Femur (tissue), 1 donor: ENCODE results near the gene POLD3.

Source experiments
- DNase-seq: peaks from one replicate; pipeline ENCODE4 v3.0.0-alpha.2; 2017

The POLD3 gene

DNA sequence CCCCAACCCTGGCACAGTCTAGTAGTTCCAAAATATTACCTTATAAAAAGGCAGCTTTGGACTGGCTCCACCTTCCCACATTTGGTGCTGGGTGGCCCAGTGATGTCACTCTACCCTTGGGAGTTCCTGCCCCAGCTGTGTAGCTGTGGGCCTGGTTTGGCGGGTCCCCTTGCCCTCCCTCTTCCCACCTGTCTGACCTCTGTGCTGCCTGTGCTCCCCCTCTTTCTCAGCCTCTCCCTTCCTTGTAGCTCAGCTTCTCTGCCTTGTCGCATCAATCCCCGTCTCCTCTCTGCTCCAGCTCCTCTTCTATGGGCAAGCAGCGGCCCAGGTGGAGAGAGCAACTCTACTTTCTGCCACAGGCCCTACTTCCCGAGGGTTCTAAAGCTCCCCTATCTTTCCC is 84.2 kb downstream of the POLD3 start:
- no peak for DNase-seq

DNA sequence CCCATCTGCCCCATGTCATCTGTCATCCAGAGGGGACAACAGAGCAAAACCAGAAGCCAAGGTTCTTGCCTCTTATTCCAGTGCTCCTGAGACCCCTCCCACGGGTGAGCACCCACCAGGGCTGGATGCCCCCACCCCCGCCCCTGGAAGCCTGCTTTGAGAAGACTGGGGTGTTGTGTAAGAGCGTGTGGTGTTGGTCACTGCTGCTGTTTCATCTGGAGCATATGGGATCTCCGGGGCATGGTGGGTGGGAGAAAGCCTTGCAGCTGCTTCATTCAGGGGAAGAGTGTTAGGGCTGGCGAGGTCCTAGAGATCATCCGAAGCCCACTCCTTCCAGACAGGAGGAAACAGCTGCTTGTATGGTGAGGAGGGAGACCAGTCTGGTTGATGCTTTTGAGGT is 84.7 kb downstream of the POLD3 start:
- DNase-seq: no peak

DNA sequence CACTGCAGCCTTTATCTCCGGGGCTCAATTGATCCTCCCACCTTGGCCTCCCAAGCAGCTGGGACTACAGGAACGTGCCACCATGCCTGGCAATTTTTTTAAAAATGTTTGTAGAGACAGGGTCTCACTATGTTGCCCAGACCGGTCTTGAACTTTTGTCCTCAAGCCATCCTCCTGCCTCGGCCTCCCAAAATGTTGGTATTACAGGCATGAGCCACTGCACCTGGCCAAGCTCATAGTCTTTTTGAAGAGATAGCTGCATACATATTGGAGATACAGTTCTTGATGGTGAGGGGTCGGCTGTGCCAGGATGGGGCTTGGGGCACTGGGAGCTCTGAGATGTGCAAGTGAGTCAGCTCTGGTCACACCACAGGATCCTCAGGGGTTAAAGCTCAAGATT is 85.7 kb downstream of the POLD3 start:
- no peak for DNase-seq

DNA sequence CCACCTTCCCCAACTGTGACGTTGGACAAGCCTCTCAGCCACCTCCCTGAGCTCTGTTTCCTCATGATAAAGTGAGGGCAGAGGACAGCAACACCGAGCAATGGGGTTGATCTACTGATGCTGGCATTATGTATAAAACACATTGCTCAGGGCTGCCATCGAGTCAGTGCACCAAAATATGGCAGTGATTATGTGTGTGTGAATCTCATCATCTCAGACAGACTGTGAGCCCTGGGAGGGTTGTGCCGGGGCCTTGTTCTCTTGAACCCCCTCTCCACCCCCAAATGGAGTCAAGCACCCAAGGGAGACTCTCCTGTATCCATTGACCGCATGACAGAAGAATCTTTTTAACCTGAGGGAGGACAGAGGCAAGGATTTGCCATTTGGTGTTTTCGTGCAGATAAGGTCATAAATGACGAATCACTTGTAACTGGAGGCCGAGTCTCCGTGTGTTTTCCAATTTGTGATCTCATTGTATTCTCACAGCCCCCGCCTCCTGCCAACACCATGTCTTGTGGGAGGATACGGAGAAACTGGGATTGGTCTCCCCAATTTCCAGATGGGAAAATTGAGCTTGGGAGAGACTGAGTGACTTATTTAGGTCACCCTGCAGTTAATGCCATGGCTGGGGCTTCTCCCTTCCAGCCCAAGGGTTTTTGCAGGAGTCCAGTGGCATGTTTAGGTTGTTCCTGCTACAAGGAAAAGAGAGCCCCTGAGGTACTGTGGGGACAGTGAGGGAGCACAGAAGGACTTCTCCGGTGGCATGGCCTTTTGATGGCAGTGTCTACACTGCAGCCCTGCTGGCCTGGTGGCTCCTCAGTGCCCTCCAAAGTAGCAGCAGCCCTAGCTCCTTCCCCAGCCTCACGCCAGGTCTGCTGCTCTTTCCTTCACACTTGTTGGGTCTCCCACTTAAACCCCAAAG is 86.5 kb downstream of the POLD3 start:
- no peak for DNase-seq

DNA sequence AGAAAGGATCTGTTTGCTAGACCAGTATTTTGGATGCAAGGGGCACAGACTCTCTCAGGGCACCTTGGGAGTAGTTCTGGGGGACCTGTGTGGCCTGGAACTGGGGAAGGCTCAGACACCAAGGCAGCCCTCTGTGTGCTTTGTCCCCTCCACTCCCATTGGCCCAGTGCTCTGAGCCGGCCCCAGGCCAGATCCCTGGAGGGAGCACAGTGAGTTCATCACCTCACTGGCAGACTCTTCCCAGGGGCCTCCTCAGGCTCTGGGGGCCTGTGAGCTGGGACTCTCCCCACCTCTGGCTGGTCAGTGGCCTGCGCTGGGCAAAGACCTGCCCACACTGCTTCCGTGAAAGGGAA is 87.1 kb downstream of the POLD3 start:
- no peak for DNase-seq

DNA sequence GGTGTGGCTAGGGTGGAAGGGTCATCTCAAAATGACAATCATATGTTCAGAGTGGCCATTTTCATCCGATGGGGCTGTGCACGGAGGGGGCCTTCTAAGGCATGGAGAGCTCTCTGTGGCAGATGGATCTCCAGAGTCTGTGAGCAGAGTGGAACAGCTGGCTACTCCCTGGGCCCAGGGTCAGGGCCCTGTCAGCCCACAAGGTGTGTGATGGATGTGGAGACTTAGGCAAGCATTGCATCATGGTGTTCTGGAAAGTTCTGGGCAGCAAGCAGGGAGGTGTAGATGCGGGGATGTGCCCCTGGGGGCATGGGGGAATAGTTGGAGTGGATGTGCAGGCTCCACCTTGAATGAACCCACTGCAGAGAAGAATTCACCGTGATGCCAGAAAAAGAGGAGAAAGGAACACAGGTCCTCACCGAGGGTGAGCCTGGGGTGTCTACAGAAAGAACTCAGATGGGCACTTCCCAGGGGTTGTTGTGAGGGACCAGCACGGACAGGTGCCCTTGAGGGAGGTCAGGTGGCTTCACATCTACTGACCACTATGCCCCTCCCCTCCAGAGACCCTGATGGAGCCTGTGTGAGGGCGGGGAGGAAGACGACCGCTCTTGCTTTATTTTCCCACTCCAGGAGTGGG is 87.8 kb downstream of the POLD3 start:
- no peak for DNase-seq

DNA sequence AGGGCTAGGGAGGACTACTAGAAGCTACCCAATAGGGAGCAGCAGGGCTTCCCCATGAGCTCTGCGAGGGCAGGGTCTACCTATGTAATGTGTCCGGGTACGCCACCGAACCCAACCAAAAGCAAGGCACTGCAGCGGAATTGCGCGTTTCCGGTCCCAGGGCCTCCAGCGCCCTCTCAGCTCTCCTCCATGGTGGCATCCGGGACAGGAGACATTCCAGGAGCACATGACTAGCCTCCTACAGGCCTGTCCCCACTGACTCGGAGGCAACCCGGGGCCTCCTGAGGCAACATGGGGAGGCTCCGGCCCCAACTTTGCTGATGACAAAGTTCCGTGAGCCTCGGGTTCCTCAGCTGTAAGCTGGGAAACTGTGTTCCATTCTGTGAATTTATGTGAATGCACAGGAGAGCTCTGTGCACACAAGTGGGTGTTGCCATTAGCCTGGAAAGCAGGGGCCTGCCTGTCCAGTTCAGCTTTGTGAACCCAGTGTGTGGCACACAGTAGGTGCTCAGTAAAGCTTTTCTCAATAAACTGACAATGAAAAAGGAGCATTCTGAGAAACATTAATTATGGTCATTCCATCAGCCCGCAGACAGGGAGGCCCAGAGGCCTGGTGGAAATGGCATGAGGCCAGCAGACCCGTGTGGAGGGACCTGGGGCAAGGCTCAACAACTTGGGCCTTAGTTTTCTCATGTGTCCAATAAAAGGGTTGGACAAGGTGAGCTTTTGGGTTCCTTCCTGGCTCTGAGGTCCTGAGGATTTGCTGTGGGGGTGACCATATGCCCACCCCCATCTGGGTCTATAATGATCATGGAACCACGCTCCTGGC is 88.5 kb downstream of the POLD3 start:
- no peak for DNase-seq

DNA sequence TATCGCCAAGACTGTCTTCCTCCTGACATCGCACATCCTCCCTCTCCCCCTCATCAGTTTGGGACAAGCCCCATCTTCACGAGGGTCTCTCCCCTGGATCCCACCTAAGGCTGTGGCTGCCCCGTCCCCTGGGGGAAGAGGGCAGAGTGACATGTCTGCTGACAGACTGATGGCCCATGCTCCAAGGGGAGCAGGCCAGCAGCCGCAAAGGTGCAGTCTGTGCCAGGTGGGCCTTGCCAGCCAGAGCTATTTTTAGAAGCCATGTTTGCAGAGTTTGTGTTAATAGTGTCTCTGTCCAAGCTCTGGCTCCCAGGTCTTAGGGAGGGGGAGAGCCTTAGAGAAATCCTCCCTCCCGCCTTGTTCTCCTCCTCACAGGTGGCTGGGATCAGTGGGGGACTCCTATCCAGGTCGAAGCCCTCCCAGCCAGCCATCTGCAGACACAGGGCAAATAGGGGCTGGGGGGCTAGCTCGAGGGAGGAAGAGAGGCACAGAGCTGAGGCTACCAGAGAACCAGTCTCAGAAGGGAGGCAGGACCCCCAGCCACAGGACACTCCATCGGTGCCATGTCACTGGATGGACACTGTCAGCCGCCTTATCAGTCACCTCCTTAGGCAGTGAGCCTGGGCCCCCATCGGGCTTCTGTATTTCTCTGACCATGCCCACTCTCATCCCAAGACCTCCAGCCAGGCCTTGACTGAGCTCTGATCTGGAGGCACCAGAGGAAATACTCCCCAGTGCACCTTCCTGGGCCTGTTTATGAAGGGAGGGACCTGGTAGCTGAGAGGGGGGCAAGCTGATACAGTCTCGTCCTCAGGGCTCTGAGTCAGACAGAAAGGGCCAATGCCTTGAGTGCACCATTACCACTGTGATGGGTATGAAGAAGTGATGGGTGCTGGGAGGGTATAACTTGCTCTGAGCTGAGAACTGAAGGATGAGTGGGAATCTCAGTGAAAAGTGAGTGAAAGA is 89.6 kb downstream of the POLD3 start:
- DNase-seq: peak; percentile 80

DNA sequence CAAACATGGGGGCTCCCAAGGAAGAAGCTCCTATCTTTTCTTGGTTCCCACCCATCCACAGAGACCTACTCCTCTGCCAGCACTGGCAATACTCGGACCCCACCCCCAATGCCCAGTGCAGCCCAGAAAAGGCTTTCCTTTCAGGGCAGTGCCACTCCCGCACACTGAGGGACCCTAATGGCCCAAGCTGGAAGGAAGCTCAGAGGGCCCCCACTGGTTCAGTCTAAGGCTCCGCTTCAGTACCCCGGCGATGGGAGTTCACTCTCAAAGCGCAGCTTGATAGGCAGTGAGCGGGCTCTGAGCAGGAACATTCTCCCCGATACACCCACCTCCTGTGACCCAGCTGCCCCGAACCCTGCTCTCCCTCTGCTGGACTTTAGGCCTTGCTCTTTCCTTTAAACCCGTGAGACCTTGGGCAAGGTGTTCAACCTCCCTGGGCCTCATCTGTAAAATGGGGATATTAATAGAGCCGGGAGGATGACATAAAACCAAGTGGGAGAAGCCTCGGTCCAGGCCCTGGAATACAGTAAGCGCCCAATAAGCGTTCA is 90.4 kb downstream of the POLD3 start:
- no peak for DNase-seq

DNA sequence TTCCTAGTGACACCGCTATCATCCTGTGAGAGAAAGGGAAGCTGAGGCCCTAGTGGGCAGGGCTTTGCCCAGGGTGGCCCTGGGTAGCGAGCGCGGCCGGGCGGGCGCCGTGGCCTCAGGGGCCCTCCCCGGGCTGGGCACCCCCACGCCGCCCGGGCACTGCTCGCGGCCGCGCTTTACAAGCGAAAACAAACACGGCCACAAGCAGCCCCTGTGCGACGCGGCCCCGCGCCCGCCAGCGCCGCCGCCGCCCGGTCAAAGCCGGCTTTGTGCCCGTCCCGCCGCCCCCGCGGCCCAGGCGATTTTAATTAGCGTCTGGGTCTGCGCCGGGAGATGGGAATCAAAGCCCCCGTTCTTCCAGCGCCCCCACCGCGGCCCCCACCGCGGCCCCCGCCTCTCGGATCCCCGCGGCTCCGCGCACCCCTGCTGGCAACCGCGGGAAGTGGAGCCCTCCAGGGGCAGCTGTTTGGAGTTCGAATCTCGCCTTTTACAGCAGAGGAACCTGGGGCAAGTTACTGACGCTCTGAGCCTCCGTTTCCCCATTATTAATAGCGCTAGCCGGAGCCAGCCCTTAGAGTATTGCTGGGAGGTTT is 91.0 kb downstream of the POLD3 start:
- DNase-seq: peak; percentile 81

DNA sequence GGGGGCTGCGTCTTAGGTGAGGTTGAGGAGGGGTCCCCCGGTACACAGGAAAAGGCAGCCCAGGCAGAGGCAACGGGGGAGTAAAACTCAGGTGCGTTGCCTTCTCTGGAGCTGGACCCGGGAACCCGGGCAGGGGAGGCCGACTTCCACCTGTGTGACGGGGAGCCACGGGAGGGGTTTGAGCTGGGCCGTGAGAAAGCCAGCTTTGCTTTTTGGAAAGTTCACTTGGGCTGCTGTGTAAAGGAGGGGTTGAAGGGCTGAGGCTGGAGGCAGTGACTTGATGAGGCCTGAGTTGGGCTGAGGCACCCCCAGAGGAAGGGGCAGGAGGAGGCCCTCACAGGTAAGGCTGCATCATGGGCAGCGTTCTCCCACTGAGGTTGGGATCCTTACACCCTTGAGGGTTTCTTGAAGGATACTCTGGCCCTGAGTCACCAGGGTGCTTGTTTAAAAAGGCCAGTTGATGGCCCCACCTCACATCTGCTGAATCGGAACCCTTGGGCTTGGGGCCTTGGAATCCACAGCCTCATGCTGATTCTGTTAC is 91.6 kb downstream of the POLD3 start:
- DNase-seq: peak; percentile 14

DNA sequence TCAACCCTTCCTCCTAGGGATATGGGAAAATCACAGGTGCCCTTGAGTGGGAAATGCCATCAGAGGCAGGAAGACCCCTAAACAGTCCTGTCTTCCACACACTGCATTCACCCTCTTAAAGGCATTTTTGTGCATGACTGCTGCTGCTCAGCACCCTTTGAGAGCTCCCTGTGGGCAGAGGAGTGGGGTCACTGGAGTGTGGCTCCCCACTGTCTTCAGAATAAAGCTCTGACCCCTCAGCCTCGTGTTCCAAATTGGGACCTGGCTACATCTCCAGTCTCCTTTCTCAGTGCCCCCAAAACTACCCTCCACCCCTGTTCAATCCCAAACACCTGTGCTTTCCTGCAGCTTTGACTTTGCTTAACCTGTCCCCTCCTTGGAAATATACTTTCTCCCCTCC is 92.3 kb downstream of the POLD3 start:
- peak; percentile 2 for DNase-seq

DNA sequence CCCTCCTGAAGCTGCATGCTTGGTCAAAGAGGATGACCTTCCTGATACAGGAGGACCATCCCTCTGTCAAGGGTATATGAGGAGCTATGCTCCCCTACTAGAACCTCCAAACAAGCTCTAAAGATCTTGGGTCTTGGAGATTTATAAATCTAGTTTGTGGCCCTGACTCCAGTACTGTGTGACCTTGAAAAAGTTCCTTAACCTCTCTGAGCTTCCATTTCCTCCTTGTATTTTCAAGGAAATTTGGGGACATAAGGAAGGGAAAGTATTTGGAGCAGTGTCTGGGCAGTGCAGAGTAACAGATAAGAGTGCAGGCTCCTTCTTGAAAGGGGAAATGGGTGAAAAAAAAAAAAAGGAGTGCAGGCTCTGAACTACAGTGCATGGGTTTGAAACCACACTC is 93.0 kb downstream of the POLD3 start:
- no peak for DNase-seq

DNA sequence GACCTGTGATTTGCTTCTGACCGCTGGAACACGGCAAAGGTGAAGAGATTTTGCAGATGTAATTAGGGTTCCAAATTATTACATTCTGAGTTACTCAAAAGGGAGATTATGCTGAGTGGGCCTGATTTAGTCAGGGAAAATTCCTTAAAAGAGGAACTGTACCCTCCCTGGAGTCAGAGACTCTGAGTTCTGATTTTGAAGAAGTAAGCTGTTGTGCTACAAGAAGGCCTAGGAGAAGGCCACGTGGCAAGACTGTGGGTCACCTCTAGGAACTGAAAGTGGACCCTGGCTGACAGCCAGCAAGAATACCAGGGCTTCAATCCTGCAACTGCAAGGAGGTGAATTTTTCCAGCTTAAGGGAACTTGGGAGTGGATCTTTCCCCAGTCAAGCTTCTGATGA is 93.5 kb downstream of the POLD3 start:
- no peak for DNase-seq

DNA sequence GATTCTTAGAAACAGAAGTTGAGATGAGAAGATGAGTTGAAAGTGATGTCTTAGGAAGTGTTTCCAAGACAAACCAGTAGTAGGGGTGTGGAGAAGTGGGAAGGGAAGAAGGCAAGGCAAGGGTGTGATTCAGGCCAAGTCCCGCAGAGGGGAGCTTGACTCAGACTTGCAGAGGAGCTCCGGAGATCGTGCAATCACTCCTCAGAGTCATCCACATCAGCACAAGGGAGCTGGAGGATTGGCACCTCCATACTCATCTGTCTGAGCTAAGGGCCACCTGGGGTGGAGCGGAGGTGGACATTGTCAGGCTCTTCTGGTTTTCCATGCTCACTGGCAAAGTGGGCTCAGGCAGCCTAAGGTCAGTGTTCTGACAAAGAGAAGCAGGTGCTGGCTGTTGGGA is 94.4 kb downstream of the POLD3 start:
- no peak for DNase-seq

DNA sequence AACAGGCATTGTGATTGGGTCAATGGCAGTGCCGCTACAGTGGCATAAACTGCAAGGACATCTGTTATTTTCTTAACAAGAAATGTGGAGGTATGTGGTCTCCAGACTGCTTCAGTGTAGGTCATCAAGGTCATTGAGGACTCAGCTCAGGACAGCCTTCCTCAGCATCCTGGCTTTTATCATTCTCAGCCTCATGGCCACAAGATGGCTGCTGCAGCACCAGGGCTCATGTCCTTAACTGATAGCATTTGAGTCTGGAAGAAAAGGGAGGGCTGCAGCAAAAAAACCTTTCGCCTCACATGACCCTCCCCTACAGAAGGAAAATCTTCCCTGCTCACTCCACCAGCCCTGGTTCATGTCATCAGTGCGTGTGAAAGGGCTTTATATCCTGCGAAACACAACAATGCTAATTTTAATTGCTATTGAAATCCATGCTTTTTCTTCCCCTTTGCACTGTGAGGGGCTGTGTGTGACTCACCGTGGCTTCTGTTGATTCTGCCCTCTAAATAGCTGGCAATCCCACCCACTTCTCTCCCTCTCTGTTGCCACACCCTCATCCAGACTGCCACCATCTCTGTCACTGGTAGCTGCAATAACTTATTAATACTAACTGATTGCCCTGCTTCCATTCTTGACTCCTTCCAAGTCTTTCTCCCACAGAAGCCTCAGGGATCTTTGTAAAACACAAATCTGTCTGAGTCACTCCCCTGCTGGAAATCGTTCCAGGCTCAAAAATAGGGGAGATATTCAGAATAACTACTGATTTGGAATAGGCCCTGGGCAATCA is 95.0 kb downstream of the POLD3 start:
- no peak for DNase-seq

DNA sequence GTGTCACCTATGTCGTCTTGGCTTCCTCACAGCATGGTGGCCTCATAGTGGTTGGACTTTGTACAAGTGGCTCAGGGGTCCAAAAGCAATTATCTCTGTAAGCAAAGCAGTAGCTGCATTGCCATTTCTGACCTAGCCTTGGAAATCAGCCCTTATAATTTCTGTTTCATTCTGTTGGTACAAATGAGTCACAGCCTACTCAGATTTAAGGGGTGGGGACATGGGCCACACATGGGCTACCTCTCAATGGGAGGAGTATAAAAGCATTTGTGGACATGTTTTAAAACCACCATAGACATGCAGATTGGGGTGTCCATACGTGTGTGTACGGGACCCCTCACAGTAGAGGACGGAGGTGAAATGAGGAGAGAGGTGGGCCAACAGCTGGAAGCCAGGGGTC is 97.3 kb downstream of the POLD3 start:
- DNase-seq: no peak

DNA sequence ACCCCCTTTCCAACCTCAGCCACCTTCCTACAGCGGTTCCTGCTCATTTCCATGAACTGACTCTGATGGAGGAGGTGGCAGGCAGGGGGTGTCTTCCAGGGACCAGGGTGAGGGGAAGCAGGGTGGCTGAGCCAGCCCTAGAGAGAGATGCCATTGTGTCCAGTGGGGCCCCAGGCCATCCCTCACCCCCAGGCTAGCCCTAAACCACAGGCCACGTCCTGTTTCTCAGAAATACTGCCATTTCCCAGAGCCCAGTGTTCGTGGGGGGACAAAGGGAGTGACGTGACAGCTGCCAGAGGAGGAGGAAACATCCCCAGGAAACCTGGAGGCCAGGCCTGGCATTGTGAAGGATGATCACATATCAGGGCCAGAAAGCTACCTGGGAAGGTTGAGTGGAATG is 99.4 kb downstream of the POLD3 start:
- no peak for DNase-seq
